Activated B cell treated with CpG ODN at 0.5 μM for 24 hours (primary cell): ENCODE measurements around the gene ISM1. TPM values are rescaled to one million over a fixed set of nuclear protein-coding genes. Genes with fewer than 3 reads are reported as not detected.

Experiments
- ATAC-seq: fragments of 200-7000 bp; cut with Tn5 transposase; one replicate; pipeline ENCODE4 v1.10.0; 2021; ENCODE audit warnings: low read depth, mild to moderate bottlenecking, moderate library complexity
- CTCF ChIA-PET: fragments of 350-600 bp; sonication (Branson Sonifier 250); formaldehyde crosslinking; loops from one replicate; lab custom pipeline; 2021; ENCODE audit warnings: antibody characterized with exemption; lab: Charles Lee
- POLR2A ChIA-PET: fragments of 350-600 bp; sonication (Branson Sonifier 250); formaldehyde crosslinking; loops from one replicate; lab custom pipeline; 2021; ENCODE audit warnings: antibody characterized with exemption; lab: Charles Lee
- DNase-seq: peaks from one replicate; pipeline ENCODE4 v3.0.0; 2022
- H3K27ac Mint-ChIP-seq: one replicate; pipeline ENCODE4 v1.8.0; 2020; ENCODE audit warnings: mixed read lengths
- H3K27me3 Mint-ChIP-seq: one replicate; pipeline ENCODE4 v1.8.0; 2021; ENCODE audit warnings: mixed read lengths
- H3K36me3 Mint-ChIP-seq: one replicate; pipeline ENCODE4 v1.8.0; 2021; ENCODE audit warnings: low read depth, mixed read lengths
- H3K4me1 Mint-ChIP-seq: one replicate; pipeline ENCODE4 v1.8.0; 2021; ENCODE audit warnings: mixed read lengths
- H3K4me3 Mint-ChIP-seq: one replicate; pipeline ENCODE4 v1.8.0; 2020; ENCODE audit warnings: mild to moderate bottlenecking, mixed read lengths
- H3K9me3 Mint-ChIP-seq: one replicate; pipeline ENCODE4 v1.8.0; 2020; ENCODE audit warnings: mixed read lengths
- CTCF ChIP-seq: fragments of 200-600 bp; IDR thresholded peaks from one replicate; pipeline ENCODE4 v1.8.0; 2022; ENCODE audit warnings: antibody characterized with exemption, mild to moderate bottlenecking
- intact Hi-C: fragments of 100-400 bp; cut with micrococcal nuclease; formaldehyde crosslinking; loops from one replicate; pipeline ENCODE4 v1.15.1; 2024
- total RNA-seq: library from RNA; stranded (reverse); gene quantifications from 2 replicates; pipeline ENCODE4 v1.2.3, GENCODE V29; 2022

The ISM1 gene
- total RNA-seq, 1 donor from 2014 or later, result not detected

- DNase-seq (no peak), ATAC-seq (no peak)
- POLR2A ChIA-PET, result no interaction called here
- peaks cover 1% of the 10 kb centered on the region for H3K27me3 Mint-ChIP-seq
- intact Hi-C loops, result no loop called here
- H3K9me3 Mint-ChIP-seq, result peaks cover 3% of the 10 kb centered on the region
- CTCF ChIA-PET, result no interaction called here
- no peaks in the 10 kb centered on the region for H3K4me1 Mint-ChIP-seq
- no peak for TF ChIP-seq CTCF
- no peak overlapping the region for H3K27ac Mint-ChIP-seq
- no peaks in the 10 kb centered on the region for H3K36me3 Mint-ChIP-seq
- no peak overlapping the region for H3K4me3 Mint-ChIP-seq
Observed at GRCh38 chr20:13301596-13301995, 80.5 kb downstream of the ISM1 start.

GRCh38 chr20:13302647-13303450 is 81.8 kb downstream of the ISM1 start:
- Mint-ChIP-seq H3K9me3 (peaks cover 3% of the 10 kb centered on the region), H3K27me3 (peaks cover 7% of the 10 kb centered on the region), H3K27ac (no peak overlapping the region), H3K4me1 (no peaks in the 10 kb centered on the region), H3K4me3 (no peak overlapping the region), H3K36me3 (no peaks in the 10 kb centered on the region)
- POLR2A ChIA-PET, result no interaction called here
- intact Hi-C loops, result no loop called here
- DNase-seq, result no peak
- no peak for TF ChIP-seq CTCF
- ATAC-seq, result no peak
- CTCF ChIA-PET, result no interaction called here

GRCh38 chr20:13305284-13305683 is 84.2 kb downstream of the ISM1 start:
- Mint-ChIP-seq H3K9me3 (peaks cover 3% of the 10 kb centered on the region), H3K36me3 (no peaks in the 10 kb centered on the region), H3K4me3 (no peak overlapping the region), H3K27ac (no peak overlapping the region), H3K27me3 (peaks cover 8% of the 10 kb centered on the region), H3K4me1 (no peaks in the 10 kb centered on the region)
- TF ChIP-seq CTCF, result no peak
- POLR2A ChIA-PET, result no interaction called here
- DNase-seq (no peak), ATAC-seq (no peak)
- intact Hi-C loops, result no loop called here
- CTCF ChIA-PET, result no interaction called here

GRCh38 chr20:13307562-13308163 is 86.6 kb downstream of the ISM1 start:
- no peak for DNase-seq
- ChIA-PET CTCF (no interaction called here), POLR2A (no interaction called here)
- intact Hi-C loops, result no loop called here
- H3K27me3 Mint-ChIP-seq, result peaks cover 17% of the 10 kb centered on the region
- no peak overlapping the region for H3K4me3 Mint-ChIP-seq
- H3K36me3 Mint-ChIP-seq, result no peaks in the 10 kb centered on the region
- TF ChIP-seq CTCF, result no peak
- H3K4me1 Mint-ChIP-seq, result no peaks in the 10 kb centered on the region
- peaks cover 3% of the 10 kb centered on the region for H3K9me3 Mint-ChIP-seq
- ATAC-seq, result no peak
- no peak overlapping the region for H3K27ac Mint-ChIP-seq

- Mint-ChIP-seq H3K36me3 (no peaks in the 10 kb centered on the region), H3K27ac (no peak overlapping the region), H3K4me3 (no peak overlapping the region), H3K27me3 (peaks cover 14% of the 10 kb centered on the region), H3K9me3 (peaks cover 13% of the 10 kb centered on the region), H3K4me1 (no peaks in the 10 kb centered on the region)
- DNase-seq (no peak), ATAC-seq (no peak)
- intact Hi-C loops, result no loop called here
- CTCF ChIA-PET, result no interaction called here
- POLR2A ChIA-PET, result no interaction called here
- no peak for TF ChIP-seq CTCF
Observed at GRCh38 chr20:13312300-13312699, 91.2 kb downstream of the ISM1 start.
